ENCODE results near the gene TAS1R2.

- TF ChIP-seq CTCF (IDR thresholded peaks at IDR 0.05) (no peak), EZH2phosphoT487 (IDR thresholded peaks at IDR 0.05) (no peak), EZH2 (IDR thresholded peaks at IDR 0.05) (no peak)
These were observed 43.9 kb upstream of the TAS1R2 start for GRCh38 chr1:18903291-18903756.

All from neural progenitor cell (in vitro differentiated cells).